ENCODE results near the gene USP6NL. TPM values are rescaled to one million over a fixed set of nuclear protein-coding genes. Genes with fewer than 3 reads are reported as not detected.

Gene USP6NL
- total RNA-seq, 4 donors from 2014 or later = 28.8 to 56.4 (median 34.0) TPM

DNA sequence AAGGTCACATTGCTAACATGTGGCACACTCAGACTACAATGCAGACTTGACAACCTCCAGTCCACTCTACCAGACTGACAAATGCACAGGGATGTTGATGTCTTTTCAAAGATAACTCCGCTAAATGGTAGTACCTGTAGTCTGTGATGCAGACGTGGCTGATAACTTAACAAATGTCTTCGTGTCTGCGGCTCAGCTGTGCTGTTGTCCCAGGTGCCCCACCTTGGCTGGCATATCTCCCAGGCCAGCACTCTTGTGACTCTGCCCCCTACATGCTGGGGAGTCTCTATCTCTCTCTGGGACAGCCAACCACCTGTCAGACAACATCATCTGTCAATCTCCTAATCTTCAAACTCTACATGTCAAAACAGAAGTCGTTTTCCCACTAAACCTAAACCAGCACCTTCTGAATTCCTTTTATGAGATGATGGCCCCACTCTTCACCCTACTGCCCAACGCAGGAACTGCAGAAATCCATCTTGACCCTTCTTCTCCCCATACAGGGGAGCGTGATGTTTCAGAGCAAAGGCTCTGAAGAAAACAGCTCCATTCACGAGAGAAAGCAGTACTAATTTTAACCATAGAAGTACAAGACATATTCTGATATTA, 156.4 kb downstream of the USP6NL start:
- Histone ChIP-seq H3K27ac (no peak overlapping the region), H3K27me3 (no peaks in the 10 kb centered on the region), H3K9me3 (no peaks in the 10 kb centered on the region), H3K4me3 (no peak overlapping the region), H3K4me1 (no peaks in the 10 kb centered on the region), H3K36me3 (peaks cover 0 to 8% (median 4%) of the 10 kb centered on the region in 3 donors)
- WGBS, 2 donors = 76 to 78% methylated on average over 8 of the region's 8 CpGs
- intact Hi-C loops (cut with DNase I) = no loop called here
- no peak for DNase-seq
- TF ChIP-seq POLR2A (IDR thresholded peaks at IDR 0.05) = no peak
- TF ChIP-seq CTCF (IDR thresholded peaks at IDR 0.05) = peak in 1 of 6 experiments; percentile 12

- intact Hi-C loops (cut with DNase I) = no loop called here
- H3K27ac ChIP-seq = no peak overlapping the region
- H3K4me1 ChIP-seq = no peaks in the 10 kb centered on the region
- no peaks in the 10 kb centered on the region for H3K9me3 ChIP-seq
- TF ChIP-seq POLR2A (IDR thresholded peaks at IDR 0.05) = no peak
- no peak for TF ChIP-seq CTCF (IDR thresholded peaks at IDR 0.05)
- DNase-seq = no peak
- no peaks in the 10 kb centered on the region for H3K27me3 ChIP-seq
- 91 to 97% methylated on average over 4 of the region's 4 CpGs for WGBS, 2 donors
- peaks cover 0 to 4% (median 2%) of the 10 kb centered on the region in 3 donors for H3K36me3 ChIP-seq
- H3K4me3 ChIP-seq = no peak overlapping the region
Observed at GRCh38 chr10:11454160-11454559, 157.3 kb downstream of the USP6NL start.

GRCh38 chr10:11451640-11452260, 159.7 kb downstream of the USP6NL start:
- Histone ChIP-seq H3K9me3 (no peaks in the 10 kb centered on the region), H3K4me3 (no peak overlapping the region), H3K27ac (no peak overlapping the region), H3K27me3 (peaks cover 0 to 23% (median 0%) of the 10 kb centered on the region in 4 donors), H3K36me3 (no peaks in the 10 kb centered on the region), H3K4me1 (no peaks in the 10 kb centered on the region)
- 76 to 77% methylated on average over 5 to 11 of the region's 13 CpGs for WGBS, 2 donors
- DNase-seq = no peak
- intact Hi-C loops (cut with DNase I) = no loop called here
- TF ChIP-seq CTCF (IDR thresholded peaks at IDR 0.05) (no peak), POLR2A (IDR thresholded peaks at IDR 0.05) (no peak)

GRCh38 chr10:11450427-11450826, 161.0 kb downstream of the USP6NL start:
- H3K36me3 ChIP-seq = no peaks in the 10 kb centered on the region
- no peaks in the 10 kb centered on the region for H3K4me1 ChIP-seq
- no peak overlapping the region for H3K27ac ChIP-seq
- no peak for TF ChIP-seq POLR2A (IDR thresholded peaks at IDR 0.05)
- no peak for TF ChIP-seq CTCF (IDR thresholded peaks at IDR 0.05)
- H3K9me3 ChIP-seq = no peaks in the 10 kb centered on the region
- peaks cover 0 to 34% (median 0%) of the 10 kb centered on the region in 4 donors for H3K27me3 ChIP-seq
- WGBS, 2 donors = 39 to 62% methylated on average over 6 of the region's 6 CpGs
- intact Hi-C loops (cut with DNase I) = no loop called here
- H3K4me3 ChIP-seq = no peak overlapping the region
- DNase-seq = no peak

DNA sequence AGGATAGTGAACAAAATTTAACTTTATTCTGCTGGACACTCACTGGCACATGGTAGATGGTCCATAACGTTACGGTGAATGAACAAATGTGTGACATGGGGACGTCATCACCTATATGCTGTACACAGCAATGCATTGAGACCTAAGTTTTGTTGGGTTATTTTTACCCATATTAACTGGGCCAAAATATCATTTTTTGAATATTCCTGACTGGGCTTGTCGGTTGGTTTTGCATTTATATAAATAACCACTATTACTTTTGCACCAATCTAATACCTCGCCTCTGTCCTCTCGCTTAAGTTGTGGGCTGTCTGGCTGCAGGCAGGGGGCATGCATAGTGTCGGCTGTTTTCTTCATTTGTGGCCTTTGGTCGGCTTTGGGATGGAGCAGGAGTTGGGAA, 161.7 kb downstream of the USP6NL start:
- Histone ChIP-seq H3K27me3 (peaks cover 0 to 37% (median 0%) of the 10 kb centered on the region in 4 donors), H3K4me1 (no peaks in the 10 kb centered on the region), H3K9me3 (no peaks in the 10 kb centered on the region), H3K27ac (no peak overlapping the region), H3K4me3 (no peak overlapping the region), H3K36me3 (no peaks in the 10 kb centered on the region)
- WGBS, 2 donors = 79 to 82% methylated on average over 8 of the region's 8 CpGs
- intact Hi-C loops (cut with DNase I) = no loop called here
- no peak for TF ChIP-seq POLR2A (IDR thresholded peaks at IDR 0.05)
- no peak for TF ChIP-seq CTCF (IDR thresholded peaks at IDR 0.05)
- no peak for DNase-seq
